GM19467 (cell line): ENCODE measurements around the gene KIF21B.
"Not testable (repeated sequence)": the region's sequence is repeated elsewhere in the genome, so short reads cannot be mapped to it uniquely, and the experiment has no call there.

Experiments used
- ATAC-seq: cut with Tn5 transposase; IDR thresholded peaks from one replicate; pipeline ENCODE4 v1.9.1; 2021; ENCODE audit warnings: mild to moderate bottlenecking, moderate library complexity; ENCODE audit not compliant: unreplicated experiment

The KIF21B gene

DNA sequence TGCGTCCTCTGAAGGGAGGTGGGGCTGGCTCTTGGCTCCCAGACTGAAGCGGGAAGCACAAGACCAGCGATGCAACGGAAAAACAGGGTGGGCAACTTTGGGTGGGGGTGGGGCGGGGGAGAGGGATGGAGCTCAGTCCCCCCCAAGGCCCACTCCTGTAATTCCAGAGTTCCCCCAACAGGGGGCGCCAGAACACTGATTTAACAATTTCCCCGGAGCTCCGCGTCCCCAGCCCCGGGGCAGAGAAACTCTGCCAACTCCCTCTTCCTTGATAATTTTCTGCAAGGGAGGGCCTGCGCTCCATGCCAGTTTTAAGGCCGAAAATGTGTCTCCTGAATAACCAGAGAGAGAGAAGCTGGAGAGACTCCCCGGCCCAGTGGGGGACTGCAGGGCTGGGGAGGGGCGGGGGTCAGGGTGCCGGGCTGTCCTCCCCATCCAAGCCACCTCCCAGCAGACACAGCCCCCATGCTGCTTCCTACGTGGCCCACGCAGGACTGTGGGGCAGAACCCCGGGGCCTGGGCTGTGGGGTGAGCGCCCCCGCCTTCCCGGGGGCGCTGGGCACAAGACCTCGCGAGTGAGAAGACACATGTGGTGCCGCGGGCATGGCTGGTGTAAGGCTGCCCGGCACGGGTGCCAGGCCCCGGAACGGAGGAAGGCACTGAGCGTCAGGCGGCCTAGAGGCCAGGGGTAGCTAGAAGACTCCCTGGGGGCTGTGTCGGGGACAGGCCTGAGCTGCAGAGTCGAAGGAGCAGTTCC lies 51.4 kb downstream of the KIF21B start:
- no peak for ATAC-seq

DNA sequence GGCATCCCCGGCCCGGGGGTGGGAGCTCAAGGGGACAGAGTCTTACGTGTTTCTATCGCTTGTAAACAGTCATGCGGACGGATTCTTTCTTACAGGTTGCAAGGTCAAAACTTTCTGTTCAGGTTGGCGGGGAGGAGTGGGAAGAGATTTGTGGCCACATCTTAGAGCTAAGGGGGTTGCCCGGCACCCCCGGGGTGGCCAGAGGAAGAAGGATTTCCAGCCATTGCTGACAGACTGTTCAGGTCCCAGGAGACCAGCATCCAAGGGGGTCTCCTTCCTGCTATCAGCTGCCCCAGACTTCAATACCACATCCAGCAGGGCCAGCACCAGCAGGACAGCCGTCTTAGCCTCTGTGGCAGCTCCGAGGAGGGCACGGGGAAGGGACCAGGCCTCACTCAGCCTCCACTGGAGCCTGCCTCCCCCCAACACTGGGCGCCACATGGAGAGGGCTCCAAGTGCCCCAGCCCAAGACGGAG lies 52.0 kb downstream of the KIF21B start:
- no peak for ATAC-seq

GRCh38 chr1:200970771-200971427 lies 52.6 kb downstream of the KIF21B start:
- no peak for ATAC-seq

GRCh38 chr1:200969726-200970561 lies 53.6 kb downstream of the KIF21B start:
- ATAC-seq: peak; percentile 62

- no peak for ATAC-seq
These were observed 54.8 kb downstream of the KIF21B start for GRCh38 chr1:200968469-200969410.

DNA sequence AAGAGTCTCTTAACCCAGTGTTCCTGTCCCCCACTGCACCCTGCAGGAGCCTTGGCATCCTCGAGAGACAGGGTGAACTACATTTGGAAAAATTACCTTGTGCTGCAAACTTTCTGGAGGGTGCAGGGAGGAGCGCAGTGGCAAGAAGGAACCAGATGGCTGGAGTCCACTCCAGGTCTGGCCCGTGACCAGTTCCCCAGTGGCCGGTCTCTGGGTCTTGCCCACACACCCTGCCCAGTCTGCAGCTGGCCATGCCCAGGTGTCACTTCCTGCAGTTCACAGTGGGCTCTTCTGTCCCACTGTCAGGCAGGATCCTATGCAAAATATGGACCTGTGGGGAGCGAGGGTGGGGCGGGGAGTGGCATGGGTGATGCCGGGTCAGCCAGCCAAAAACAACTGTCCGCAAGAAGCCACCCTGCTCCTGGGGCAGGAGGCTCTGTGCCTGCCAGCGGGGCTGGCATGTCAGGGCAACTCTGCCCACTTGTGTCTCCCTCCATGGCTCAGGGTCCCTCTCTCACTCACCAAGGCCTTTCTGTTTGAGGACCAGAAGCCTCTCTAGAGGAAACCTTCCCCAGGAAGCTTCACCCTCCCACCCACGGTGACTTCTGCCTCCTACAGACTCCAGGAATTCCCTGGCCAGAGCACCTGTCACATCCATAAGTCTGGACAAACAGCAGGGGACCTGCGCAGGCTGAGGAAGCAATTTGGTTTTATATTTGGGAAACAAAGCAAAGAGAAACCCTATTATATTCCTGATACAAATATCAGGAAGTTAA lies 55.6 kb downstream of the KIF21B start:
- ATAC-seq: no peak

DNA sequence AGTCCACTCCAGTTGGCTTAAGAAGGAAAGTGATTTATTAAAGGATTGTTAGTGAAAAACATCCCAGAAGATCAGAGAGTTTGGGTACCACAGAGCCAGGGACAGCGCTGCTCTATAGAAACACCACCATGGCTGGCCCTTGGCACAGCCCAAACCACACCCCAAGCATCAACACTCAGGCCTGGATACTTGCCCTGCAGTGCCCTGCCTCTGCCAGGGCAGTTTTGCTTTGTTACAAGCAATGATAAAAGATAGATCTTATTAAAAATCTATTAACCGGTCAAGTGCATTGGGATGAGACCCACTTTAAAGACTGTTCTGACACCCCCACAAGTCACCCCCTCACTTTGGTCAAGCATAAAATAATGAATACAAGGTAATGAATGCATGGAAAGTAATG lies 56.6 kb downstream of the KIF21B start:
- ATAC-seq: no peak

GRCh38 chr1:200965111-200965805 lies 58.3 kb downstream of the KIF21B start:
- ATAC-seq: no peak

DNA sequence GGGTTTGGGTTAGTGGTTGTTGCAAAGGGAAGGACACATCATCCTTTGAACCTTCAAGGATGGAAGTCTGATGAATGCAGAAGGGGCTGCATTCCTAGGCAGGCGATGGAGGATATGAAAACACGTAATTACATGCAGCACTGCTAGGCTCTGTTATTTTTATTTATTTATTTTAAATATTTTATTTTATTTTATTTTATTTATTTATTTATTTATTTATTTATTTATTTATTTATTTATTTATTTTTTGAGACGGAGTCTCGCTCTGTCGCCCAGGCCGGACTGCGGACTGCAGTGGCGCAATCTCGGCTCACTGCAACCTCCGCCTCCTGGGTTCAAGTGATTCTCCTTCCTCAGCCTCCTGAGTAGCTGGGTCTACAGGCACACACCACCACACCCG lies 59.6 kb downstream of the KIF21B start:
- ATAC-seq: not testable (repeated sequence)

- no peak for ATAC-seq
These were observed 60.4 kb downstream of the KIF21B start for GRCh38 chr1:200963076-200963475.

DNA sequence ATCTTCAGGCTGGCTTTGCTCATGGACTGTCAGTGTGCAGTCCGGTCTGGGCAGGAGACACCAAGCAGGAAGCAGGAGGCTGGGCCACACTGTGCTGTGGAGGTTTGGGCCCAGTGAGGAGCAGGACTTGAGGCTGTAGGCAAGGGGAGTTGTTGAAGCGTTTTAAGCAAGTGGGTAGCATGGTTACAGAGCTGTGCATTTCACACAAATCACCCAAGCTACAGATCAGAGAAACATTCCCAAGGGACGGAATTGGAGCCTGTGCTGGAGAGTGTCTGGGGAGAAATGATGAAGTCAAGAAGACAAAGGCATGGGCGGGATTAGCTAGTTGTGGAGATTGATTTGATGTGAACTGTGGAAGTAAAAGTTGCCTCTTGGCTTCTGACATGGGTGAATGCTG lies 60.9 kb downstream of the KIF21B start:
- ATAC-seq: no peak

DNA sequence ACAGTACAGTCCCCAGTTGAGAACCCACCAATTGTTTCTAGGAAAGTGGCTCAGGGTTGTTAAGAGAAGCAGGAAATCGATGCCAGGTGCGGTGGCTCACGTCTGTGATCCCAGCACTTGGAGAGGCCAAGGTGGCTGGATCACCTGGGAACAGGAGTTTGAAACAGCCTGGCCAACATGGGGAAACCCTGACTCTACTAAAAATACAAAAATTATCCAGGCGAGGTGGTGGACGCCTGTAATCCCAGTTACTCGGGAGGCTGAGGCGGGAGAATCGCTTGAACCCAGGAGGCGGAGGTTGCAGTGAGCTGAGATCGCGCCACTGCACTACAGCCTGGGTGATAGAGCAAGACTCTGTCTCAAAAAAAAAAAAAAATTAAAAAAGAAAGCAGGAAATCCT lies 61.4 kb downstream of the KIF21B start:
- ATAC-seq: not testable (repeated sequence)

DNA sequence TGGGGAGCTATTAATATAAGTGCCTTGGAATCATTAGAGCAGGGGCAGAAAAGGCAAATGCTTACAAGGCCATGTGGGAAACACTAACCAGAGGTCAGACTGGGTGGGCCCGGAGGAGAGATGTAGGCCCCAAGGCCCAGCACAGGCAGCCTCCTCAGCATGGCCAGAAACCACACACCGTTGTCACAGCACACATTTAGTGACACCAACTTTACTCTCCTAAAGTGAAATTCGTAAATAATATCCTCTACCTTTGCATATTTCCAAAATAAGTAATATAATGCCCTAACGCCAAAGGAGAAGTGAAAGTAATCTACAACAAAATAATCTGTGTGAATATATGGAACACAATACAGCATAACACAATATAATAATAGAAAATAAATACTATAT lies 62.6 kb downstream of the KIF21B start:
- no peak for ATAC-seq

DNA sequence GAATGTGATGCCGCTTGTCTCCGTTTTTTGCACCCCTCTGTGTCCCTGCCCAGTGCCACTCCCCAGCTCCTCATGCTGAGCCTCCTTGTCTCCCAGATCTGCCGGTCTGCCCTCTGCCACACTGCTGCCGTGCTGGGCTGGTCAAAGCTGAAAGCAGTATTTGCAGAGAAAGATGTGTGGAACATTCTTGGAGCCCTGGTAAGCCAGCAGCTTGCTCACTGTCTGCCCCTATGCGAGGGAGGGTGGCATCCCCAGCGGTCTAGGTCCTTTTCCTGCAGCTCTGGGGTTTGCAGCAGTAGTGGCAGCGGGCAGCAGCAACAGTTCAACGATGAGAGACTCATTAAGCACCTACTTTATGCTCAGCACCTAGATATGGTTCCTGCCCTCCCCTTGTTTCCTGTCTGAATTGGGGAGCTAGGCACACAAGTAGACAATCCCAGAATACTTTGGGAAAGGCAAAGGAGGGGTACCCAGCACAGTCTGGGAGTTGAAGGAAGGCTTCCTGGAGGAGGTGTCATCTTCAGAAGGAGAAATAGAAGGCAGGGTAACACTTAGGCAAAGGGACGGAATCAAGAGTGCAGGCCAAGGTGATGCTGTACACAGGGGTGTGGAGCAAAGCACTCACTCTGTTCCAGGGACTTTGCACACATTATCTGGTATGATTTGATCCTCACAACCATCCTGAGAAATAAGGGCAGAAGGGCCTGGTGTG lies 63.1 kb downstream of the KIF21B start:
- no peak for ATAC-seq

- no peak for ATAC-seq
These were observed 64.0 kb downstream of the KIF21B start for GRCh38 chr1:200959411-200959921.

DNA sequence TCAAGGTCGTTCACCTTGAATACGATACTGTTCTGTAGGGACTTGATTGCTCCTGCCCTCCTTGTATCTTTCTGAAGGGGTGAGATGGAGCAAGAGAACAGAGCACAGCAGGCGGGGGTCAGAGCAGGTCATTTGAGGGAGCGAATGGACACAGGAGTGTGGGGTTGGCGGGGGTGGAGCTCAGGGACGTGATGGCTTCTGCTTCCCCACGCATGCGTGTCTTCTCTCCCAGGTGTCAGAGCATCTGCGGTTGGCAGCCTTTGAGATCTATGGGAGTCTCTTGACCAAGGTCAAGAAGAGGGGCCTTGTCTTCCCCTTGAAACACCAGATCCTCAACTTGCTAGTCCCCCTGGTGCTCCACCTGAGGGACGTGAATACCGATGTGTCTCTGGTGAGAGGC lies 64.9 kb downstream of the KIF21B start:
- ATAC-seq: no peak

DNA sequence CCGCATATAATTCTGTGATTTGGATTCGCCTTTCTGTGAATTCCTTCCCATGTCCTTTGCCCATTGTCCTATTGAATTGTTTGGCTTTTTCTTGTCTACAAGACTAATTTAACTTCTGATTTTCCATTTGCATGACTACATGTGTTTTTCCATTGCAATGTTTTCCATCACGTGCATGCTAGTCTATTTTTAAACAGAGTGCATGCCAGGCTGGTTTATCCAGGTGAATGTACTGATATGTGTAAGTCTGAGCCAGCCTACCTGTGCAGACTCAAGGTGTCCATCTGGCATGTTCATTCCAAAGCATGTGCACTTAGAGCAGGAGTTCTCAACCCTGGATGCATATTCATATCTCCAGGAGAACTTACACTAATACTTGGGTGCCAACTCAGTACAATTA lies 69.1 kb downstream of the KIF21B start:
- ATAC-seq: no peak

GRCh38 chr1:200951016-200951415 lies 72.5 kb downstream of the KIF21B start:
- ATAC-seq: no peak
